Measurements from ENCODE around the gene USP15. TPM values are rescaled to one million over a fixed set of nuclear protein-coding genes. Genes with fewer than 3 reads are reported as not detected.

Gene USP15
- total RNA-seq, 1 experiment from 2014 or later: 42.9 TPM

DNA sequence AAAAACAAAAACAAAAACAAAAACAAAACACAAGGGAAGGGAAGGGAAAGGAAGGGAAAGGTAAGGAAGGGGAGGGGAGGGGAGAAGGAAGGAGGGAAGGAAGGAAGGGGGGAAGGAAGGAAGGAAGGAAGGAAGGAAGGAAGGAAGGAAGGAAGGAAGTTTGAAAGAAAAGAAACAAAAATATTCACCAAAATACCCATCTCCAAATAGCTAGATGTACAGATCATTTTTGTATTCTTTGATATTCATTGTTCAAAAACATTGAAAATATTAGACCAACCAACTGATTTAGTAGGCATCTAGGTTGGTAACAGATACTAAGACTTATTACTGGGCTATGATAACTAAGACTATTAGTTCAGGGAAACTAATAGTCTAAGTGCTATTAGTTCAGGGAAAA lies 39.1 kb upstream of the USP15 start:
- H3K36me3 Mint-ChIP-seq (ENCODE audit: insufficient read depth, unreplicated experiment): no peaks in the 10 kb centered on the region
- intact Hi-C loops (cut with micrococcal nuclease; ENCODE audit: unreplicated experiment): no loop called here
- TF ChIP-seq, protein P1, sequence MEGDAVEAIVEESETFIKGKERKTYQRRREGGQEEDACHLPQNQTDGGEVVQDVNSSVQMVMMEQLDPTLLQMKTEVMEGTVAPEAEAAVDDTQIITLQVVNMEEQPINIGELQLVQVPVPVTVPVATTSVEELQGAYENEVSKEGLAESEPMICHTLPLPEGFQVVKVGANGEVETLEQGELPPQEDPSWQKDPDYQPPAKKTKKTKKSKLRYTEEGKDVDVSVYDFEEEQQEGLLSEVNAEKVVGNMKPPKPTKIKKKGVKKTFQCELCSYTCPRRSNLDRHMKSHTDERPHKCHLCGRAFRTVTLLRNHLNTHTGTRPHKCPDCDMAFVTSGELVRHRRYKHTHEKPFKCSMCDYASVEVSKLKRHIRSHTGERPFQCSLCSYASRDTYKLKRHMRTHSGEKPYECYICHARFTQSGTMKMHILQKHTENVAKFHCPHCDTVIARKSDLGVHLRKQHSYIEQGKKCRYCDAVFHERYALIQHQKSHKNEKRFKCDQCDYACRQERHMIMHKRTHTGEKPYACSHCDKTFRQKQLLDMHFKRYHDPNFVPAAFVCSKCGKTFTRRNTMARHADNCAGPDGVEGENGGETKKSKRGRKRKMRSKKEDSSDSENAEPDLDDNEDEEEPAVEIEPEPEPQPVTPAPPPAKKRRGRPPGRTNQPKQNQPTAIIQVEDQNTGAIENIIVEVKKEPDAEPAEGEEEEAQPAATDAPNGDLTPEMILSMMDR (IDR thresholded peaks at IDR 0.05; ENCODE audit: insufficient read depth in 1 of 2, low read depth in 1 of 2, low read length in 1 of 2, severe bottlenecking in 1 of 2, unreplicated experiment in 1 of 2): no peak
- no peak overlapping the region for H3K27ac Mint-ChIP-seq (ENCODE audit: unreplicated experiment)
- DNase-seq: no peak
- Histone ChIP-seq H3K4me3 (ENCODE audit: low read depth, low read length) (no peak overlapping the region), H3K27me3 (replicated peaks; ENCODE audit: control insufficient read depth, insufficient read depth, low read length) (no peaks in the 10 kb centered on the region), H3K4me1 (no peaks in the 10 kb centered on the region), H3K36me3 (ENCODE audit: control insufficient read depth, insufficient read depth, low read length) (no peaks in the 10 kb centered on the region), H3K9me3 (no peaks in the 10 kb centered on the region)
- no peak overlapping the region for H3K4me3 Mint-ChIP-seq (ENCODE audit: unreplicated experiment)
- BruUV-seq (replicated peaks): no TSS peak
- no peaks in the 10 kb centered on the region for H3K4me1 Mint-ChIP-seq (ENCODE audit: low read depth, unreplicated experiment)
- no peaks in the 10 kb centered on the region for H3K9me3 Mint-ChIP-seq (ENCODE audit: unreplicated experiment)
- peaks cover 14% of the 10 kb centered on the region for H3K27me3 Mint-ChIP-seq (ENCODE audit: insufficient read depth, unreplicated experiment)
- ChIA-PET POLR2A (no interaction called here), CTCF (no interaction called here)

DNA sequence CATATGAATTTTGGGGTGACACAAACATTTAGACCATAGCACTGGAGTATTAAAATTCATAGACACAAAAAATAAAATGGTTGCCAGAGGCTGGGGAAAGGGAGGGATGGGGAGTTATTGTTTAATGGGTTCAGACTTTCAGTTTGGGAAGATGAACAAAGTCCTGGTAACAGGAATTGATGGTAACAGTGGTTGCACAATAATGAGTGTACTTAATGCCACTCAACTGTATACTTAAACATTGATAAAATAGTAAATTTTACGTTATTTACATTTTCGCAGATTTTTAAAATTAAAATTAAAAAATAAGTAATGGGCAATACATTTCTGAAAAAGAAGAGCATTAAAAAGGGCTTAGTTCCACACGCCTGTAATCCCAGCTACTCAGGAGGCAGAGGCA lies 35.6 kb upstream of the USP15 start:
- ChIA-PET POLR2A (no interaction called here), CTCF (no interaction called here)
- no TSS peak for BruUV-seq (replicated peaks)

DNA sequence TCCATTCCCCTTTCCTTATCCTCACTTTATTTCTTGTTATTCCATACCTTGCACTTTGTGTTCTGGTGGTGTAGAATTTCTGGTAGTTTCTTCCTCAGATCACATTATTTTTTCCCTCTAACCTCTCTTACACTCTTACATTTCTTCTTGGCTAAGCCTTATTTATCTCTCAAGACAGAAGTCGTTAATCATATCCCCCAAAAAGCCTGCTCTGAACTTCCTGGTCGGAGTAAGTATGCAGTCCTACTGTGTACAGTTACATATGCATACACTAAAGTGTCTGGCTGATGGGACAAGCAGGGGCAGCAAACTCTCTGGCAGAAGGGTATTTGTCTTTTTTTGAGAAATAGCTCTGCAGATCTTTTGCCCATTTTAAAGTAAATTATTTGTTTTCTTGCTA lies 33.1 kb upstream of the USP15 start:
- Mint-ChIP-seq H3K4me3 (ENCODE audit: unreplicated experiment) (no peak overlapping the region), H3K4me1 (ENCODE audit: low read depth, unreplicated experiment) (no peaks in the 10 kb centered on the region), H3K27ac (ENCODE audit: unreplicated experiment) (no peak overlapping the region), H3K9me3 (ENCODE audit: unreplicated experiment) (no peaks in the 10 kb centered on the region), H3K36me3 (ENCODE audit: insufficient read depth, unreplicated experiment) (no peaks in the 10 kb centered on the region), H3K27me3 (ENCODE audit: insufficient read depth, unreplicated experiment) (peaks cover 7% of the 10 kb centered on the region)
- Histone ChIP-seq H3K4me3 (ENCODE audit: low read depth, low read length) (no peak overlapping the region), H3K27me3 (replicated peaks; ENCODE audit: control insufficient read depth, insufficient read depth, low read length) (no peaks in the 10 kb centered on the region), H3K4me1 (no peaks in the 10 kb centered on the region), H3K9me3 (no peaks in the 10 kb centered on the region), H3K36me3 (ENCODE audit: control insufficient read depth, insufficient read depth, low read length) (no peaks in the 10 kb centered on the region)
- TF ChIP-seq, protein P1 (IDR thresholded peaks at IDR 0.05; ENCODE audit: insufficient read depth in 1 of 2, low read depth in 1 of 2, low read length in 1 of 2, severe bottlenecking in 1 of 2, unreplicated experiment in 1 of 2): no peak
- ChIA-PET CTCF (no interaction called here), POLR2A (no interaction called here)
- intact Hi-C loops (cut with micrococcal nuclease; ENCODE audit: unreplicated experiment): no loop called here
- DNase-seq: no peak
- BruUV-seq (replicated peaks): no TSS peak

More for the DNA sequence above, 35.6 kb upstream of the USP15 start:
- H3K4me1 ChIP-seq: no peaks in the 10 kb centered on the region
- H3K36me3 ChIP-seq (ENCODE audit: control insufficient read depth, insufficient read depth, low read length): no peaks in the 10 kb centered on the region
- H3K9me3 ChIP-seq: no peaks in the 10 kb centered on the region
- no peaks in the 10 kb centered on the region for H3K9me3 Mint-ChIP-seq (ENCODE audit: unreplicated experiment)
- no peak overlapping the region for H3K4me3 ChIP-seq (ENCODE audit: low read depth, low read length)
- TF ChIP-seq, protein P1 (IDR thresholded peaks at IDR 0.05; ENCODE audit: insufficient read depth in 1 of 2, low read depth in 1 of 2, low read length in 1 of 2, severe bottlenecking in 1 of 2, unreplicated experiment in 1 of 2): no peak
- H3K36me3 Mint-ChIP-seq (ENCODE audit: insufficient read depth, unreplicated experiment): no peaks in the 10 kb centered on the region
- no peaks in the 10 kb centered on the region for H3K27me3 ChIP-seq (replicated peaks; ENCODE audit: control insufficient read depth, insufficient read depth, low read length)
- intact Hi-C loops (cut with micrococcal nuclease; ENCODE audit: unreplicated experiment): no loop called here
- DNase-seq: no peak
- no peaks in the 10 kb centered on the region for H3K4me1 Mint-ChIP-seq (ENCODE audit: low read depth, unreplicated experiment)
- H3K4me3 Mint-ChIP-seq (ENCODE audit: unreplicated experiment): no peak overlapping the region
- peaks cover 11% of the 10 kb centered on the region for H3K27me3 Mint-ChIP-seq (ENCODE audit: insufficient read depth, unreplicated experiment)
- H3K27ac Mint-ChIP-seq (ENCODE audit: unreplicated experiment): no peak overlapping the region

Data from Caco-2 (cell line).